AML-193 (cell line): Measurements from ENCODE around the gene PNLIPRP1.

Experiments
- DNase-seq, 2 experiments: peaks; one replicate each; lab custom pipeline; 2025; lab: John Stamatoyannopoulos, UW

The PNLIPRP1 gene

GRCh38 chr10:116590590-116591444 lies at the start of gene PNLIPRP1:
Gene PNLIPRP1, plus strand, starts transcription at chr10:116590959. Its CDS starts 171 bp downstream, at chr10:116591130.
- DNase-seq, result no peak

- DNase-seq, result no peak
Observed at GRCh38 chr10:116542007-116542677, 48.6 kb upstream of the PNLIPRP1 start.

- DNase-seq, result no peak
Observed at GRCh38 chr10:116545122-116545521, 45.6 kb upstream of the PNLIPRP1 start.

- no peak for DNase-seq
Observed at GRCh38 chr10:116545756-116546155, 45.0 kb upstream of the PNLIPRP1 start, which contains the start of gene PNLIP. Gene PNLIP, plus strand, starts transcription at chr10:116545931. Its CDS starts 162 bp downstream, at chr10:116546093.

- DNase-seq, result no peak
Observed at GRCh38 chr10:116548301-116548700, 42.5 kb upstream of the PNLIPRP1 start.

- no peak for DNase-seq
Observed at GRCh38 chr10:116553378-116553980, 37.3 kb upstream of the PNLIPRP1 start.

GRCh38 chr10:116554628-116555027 lies 36.1 kb upstream of the PNLIPRP1 start:
- DNase-seq, result no peak

- DNase-seq, result no peak
Observed at GRCh38 chr10:116555880-116556279, 34.9 kb upstream of the PNLIPRP1 start.

- no peak for DNase-seq
Observed at GRCh38 chr10:116557305-116557880, 33.4 kb upstream of the PNLIPRP1 start.

- no peak for DNase-seq
Observed at GRCh38 chr10:116565534-116565933, 25.2 kb upstream of the PNLIPRP1 start.

- DNase-seq, result no peak
Observed at GRCh38 chr10:116566932-116567331, 23.8 kb upstream of the PNLIPRP1 start.

- no peak for DNase-seq
Observed at GRCh38 chr10:116567335-116567734, 23.4 kb upstream of the PNLIPRP1 start.

GRCh38 chr10:116574797-116575196 lies 16.0 kb upstream of the PNLIPRP1 start:
- DNase-seq, result no peak

GRCh38 chr10:116587878-116588591 lies 2.7 kb upstream of the PNLIPRP1 start:
- DNase-seq, result no peak

GRCh38 chr10:116588995-116589394 lies 1.8 kb upstream of the PNLIPRP1 start:
- no peak for DNase-seq

- DNase-seq, result no peak
Observed at GRCh38 chr10:116589926-116590325, 833 bp upstream of the PNLIPRP1 start.

GRCh38 chr10:116593139-116593740 lies 2.5 kb downstream of the PNLIPRP1 start:
- no peak for DNase-seq

- DNase-seq, result no peak
Observed at GRCh38 chr10:116594525-116595035, 3.8 kb downstream of the PNLIPRP1 start.

GRCh38 chr10:116596062-116596461 lies 5.3 kb downstream of the PNLIPRP1 start:
- no peak for DNase-seq

GRCh38 chr10:116597543-116597942 lies 6.8 kb downstream of the PNLIPRP1 start:
- no peak for DNase-seq

- DNase-seq, result no peak
Observed at GRCh38 chr10:116598329-116598728, 7.6 kb downstream of the PNLIPRP1 start.
